ENCODE measurements around the gene STARD5.

- TF ChIP-seq CTCF (IDR thresholded peaks at IDR 0.05; ENCODE audit: control extremely low read depth in 1 of 3, insufficient read depth in 1 of 3, low read depth in 1 of 3, low read length in 3 of 3) (no peak), POLR2A (IDR thresholded peaks at IDR 0.05; ENCODE audit: control extremely low read depth in 1 of 2, low read depth in 2 of 2, low read length in 2 of 2) (no peak), RAD21 (IDR thresholded peaks at IDR 0.05 in 1 of 2, conservative IDR thresholded peaks at IDR 0.05 in 1 of 2; ENCODE audit: low read depth in 2 of 2, low read length in 2 of 2) (no peak), TAF1 (IDR thresholded peaks at IDR 0.05; ENCODE audit: low read depth, low read length) (no peak), RFX5 (IDR thresholded peaks at IDR 0.05; ENCODE audit: borderline replicate concordance, low read depth, low read length) (no peak), CREB1 (IDR thresholded peaks at IDR 0.05) (no peak), JUN (IDR thresholded peaks at IDR 0.05; ENCODE audit: low read depth, low read length) (no peak), NRF1 (IDR thresholded peaks at IDR 0.05; ENCODE audit: low read depth, low read length) (no peak), USF2 (IDR thresholded peaks at IDR 0.05; ENCODE audit: low read length) (no peak), E2F6 (IDR thresholded peaks at IDR 0.05) (no peak), POLR2AphosphoS5 (IDR thresholded peaks at IDR 0.05; ENCODE audit: low read depth, low read length) (no peak)
Measured at GRCh38 chr15:81356252-81356651, 32.3 kb upstream of the STARD5 start.

All from H1 (cell line).